GM19351 (cell line): Measurements from ENCODE around the gene HRC.

Experiments used
- ATAC-seq: cut with Tn5 transposase; IDR thresholded peaks from one replicate; pipeline ENCODE4 v1.9.1; 2021; ENCODE audit warnings: mild to moderate bottlenecking, moderate library complexity; ENCODE audit not compliant: unreplicated experiment

Gene HRC

DNA sequence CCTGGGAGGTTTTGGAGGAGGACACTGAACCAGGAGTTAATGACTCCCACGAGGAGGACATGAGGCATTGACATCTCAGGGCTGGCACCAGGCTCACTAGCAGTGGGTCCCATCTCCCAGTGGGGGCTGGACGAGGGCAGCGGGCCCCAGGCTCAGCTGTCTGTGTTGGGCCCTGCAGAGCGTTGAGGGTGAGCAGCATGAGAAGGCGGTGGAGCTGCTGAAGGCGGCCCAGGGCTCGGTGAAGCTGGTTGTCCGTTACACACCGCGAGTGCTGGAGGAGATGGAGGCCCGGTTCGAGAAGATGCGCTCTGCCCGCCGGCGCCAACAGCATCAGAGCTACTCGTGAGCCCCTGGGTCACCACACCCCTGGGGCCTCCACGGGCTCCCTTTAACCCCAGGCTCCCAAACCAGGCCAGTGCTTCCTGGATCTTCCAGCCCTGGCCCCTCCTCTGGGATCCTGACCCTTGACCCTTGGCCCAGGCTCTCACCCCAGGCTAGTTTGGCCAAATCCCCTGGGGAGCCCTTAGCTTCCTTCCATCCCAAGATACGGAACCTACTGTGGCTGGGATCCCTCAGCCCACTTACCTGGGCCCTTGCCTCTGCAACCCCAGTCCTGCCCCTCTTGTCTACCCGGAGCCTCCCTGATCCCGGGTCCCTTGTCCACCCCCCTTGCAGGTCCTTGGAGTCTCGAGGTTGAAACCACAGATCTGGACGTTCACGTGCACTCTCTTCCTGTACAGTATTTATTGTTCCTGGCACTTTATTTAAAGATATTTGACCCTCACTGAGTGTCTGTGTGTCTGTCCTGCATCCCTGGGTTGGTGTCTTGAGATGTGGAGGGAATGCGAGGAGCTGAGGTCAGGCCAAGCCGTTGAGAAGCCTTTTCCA lies 37.3 kb downstream of the HRC start:
- no peak for ATAC-seq

GRCh38 chr19:49116544-49116943 lies 38.7 kb downstream of the HRC start:
- no peak for ATAC-seq

- ATAC-seq = no peak
Observed at GRCh38 chr19:49114630-49115363, 40.4 kb downstream of the HRC start.

DNA sequence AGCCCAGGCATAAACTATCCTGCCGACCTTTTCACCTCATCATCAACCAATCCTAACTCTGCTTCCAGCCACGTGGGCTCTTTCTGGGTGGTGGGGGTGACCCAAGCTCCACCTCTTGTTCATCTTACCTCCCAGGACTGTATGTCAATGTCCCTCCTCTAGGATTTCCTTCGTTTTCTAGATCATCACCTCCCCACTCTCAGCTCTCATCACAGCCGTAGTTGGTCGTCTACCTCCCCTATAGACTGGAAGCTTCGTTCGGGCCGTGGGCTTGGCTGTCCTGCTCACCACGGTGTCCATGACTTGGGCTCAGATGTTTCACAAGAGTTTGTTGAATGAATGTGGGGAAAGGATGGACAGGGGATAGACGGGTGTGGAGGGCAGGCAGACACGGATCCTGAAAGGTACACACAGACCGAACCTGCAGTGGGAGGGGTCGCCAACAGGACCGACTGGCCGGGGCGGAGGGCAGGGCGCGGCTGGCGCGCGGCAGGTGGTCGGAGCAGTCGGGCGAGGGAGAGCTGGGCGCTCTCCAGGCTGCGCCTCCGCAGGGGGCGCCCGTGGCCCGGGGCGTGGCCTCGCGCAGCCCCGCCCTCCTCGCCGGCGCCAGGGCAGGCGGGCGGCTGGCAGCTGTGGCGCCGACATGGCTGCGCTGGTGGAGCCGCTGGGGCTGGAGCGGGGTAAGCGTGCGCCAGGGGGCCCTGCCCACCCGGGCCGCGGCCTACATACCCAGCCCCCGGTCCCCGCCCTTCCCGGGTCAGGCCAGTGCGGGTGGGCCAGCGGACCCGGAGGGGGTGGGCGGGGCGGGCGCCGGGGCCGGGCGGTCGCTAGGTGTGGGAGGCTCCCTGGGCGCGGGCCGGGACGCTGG lies 41.2 kb downstream of the HRC start, which contains the start of gene LIN7B:
LIN7B (plus strand) TSS at position 609 of the 868 bp plus-strand sequence; CDS start at position 644, 35 bp downstream.
- peak; percentile 62 for ATAC-seq

GRCh38 chr19:49111218-49111998 lies 43.8 kb downstream of the HRC start:
- ATAC-seq = no peak

GRCh38 chr19:49110567-49110966 lies 44.6 kb downstream of the HRC start:
- no peak for ATAC-seq

GRCh38 chr19:49109569-49110233 lies 45.5 kb downstream of the HRC start:
- no peak for ATAC-seq

DNA sequence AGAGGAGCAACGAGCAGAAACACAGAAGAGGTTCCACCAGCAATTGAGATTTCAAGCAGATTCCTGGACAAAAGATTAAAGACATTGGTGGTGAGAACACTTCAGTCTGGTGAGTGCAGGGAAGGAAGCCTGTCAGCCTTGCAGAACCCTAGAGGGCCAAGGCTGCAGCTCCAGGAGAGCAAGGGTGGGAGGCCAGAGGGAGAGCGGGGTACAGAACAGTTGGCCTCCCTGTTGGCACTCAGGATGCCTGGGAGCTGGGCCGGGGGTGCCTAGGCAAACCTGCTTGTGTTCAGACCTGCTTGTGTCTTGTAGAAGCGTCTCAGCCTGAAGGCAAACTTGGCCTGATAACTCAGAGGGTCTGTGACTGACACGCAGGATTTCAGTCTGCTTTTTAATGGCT lies 46.1 kb downstream of the HRC start:
- no peak for ATAC-seq

- no peak for ATAC-seq
Observed at GRCh38 chr19:49107625-49108459, 47.4 kb downstream of the HRC start.

DNA sequence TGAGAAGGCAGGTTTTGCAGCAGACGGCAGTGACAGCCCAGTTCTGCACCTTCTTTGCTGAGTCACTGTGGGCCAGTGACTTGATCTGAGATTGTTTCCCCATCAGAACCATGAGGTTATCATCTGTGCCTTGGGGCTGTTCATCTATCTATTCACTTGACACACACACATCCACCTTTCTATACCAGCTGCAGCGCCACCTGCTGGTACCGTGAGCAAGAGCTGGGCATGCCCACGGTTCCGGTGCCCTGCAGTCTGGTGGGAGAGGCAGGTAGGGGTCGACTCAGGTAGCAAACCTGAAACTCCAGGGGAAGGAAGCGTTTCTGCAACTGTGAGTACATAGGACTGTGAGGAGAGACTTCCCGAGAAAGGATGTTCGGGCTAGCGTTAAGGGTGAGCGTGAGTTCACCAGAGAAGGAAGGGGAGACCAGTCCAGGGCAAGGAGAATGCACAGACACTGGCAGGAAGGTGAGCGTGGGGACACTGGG lies 48.5 kb downstream of the HRC start:
- ATAC-seq = no peak

DNA sequence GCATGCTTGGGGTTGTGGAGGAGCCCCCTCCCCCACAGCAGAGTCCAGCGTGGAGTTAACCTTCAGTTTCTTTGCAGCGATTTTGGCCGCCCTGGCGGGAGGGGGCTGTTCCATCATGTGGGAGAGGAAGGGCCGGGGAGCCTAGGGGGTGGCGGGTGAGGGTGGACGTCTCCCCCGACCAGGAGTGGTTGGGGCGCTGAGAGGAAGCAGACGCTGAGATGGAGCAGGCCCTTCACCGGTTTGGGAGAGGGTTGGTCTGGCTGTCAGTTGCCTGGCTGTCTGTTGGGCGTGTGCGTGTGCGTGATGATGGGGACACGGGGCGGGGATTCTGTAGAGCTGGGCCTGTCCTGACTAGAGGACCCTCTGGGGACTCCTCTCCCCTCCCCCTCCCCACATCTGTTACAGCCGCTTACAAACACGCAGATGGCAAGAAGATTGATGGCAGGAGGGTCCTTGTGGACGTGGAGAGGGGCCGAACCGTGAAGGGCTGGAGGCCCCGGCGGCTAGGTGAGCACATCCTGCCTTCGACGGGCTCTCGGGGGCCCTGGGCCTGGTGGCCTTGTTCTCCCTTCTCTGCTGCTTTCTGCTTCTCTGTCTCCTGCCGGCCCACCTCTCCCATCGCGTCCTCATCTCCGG lies 50.8 kb downstream of the HRC start:
- ATAC-seq = no peak

DNA sequence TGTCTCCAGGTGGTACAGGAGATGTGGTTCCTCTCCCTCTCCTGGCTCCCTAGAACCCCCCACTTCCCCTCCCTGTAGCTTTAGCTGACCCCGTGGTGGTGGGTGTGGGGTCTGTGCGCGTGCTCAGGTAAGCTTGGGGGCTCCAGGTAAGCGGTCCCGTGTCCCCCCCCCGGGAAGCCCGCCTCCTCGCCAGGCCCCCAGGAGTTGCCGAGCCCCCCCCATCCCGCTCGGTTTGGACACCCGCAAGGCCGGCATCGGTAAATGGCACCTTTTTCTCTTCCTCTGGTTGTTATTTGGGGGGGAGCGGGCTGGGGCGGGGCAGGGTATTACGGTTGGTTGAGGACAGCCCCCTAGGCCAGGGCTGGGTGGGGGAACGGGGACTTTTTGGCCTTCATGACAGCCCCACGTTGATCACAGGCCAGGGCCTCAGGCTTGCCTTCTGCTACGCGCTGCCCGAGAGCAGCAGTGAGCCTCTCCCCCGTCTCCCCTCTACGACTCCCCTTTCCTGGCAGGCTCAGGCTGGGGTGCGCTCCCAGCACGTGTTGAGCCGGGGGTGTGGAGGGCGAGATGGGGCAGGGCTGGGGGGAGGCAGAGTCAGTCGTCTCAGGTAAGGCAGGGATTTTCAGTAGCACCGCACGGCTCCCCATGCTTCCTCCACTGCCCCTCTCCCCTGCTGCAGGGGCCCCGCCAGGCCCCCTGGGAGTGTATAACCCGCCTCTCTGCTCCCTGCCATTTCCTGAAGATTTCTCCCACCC lies 51.7 kb downstream of the HRC start:
- no peak for ATAC-seq

DNA sequence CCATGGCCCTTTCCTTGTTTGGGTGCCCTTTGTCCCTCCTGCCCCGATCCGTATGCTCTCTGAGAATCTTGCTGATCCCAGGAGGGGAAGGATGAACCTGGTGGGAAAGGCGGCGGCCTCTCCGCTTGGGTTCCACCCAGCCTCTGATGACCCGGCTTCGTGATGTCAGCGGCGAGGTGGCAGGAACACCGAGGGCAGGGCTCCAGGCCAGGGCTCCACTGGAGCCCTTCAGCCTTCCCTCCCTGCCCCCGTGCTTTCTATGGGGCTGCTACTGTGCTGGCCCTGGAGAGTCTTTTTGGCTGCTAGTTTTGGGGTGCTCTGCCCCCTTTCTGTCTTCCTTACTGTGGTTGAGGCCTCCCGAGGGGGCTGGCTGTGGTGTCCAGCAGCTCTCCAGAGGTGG lies 52.9 kb downstream of the HRC start:
- no peak for ATAC-seq
